Limb (tissue), 2 donors: Measurements from ENCODE around the gene MAP4K5.
"Not testable (repeated sequence)": the region's sequence is repeated elsewhere in the genome, so short reads cannot be mapped to it uniquely, and the experiment has no call there.

ENCODE experiments used
- DNase-seq, 2 donors: peaks; one replicate each; pipeline ENCODE4 v3.0.0-alpha.2; 2016; ENCODE audit errors: extremely low spot score in 2 of 2

The MAP4K5 gene

GRCh38 chr14:50532502-50533240, at the start of gene MAP4K5:
Gene MAP4K5 (minus strand): TSS chr14:50532569. CDS start chr14:50532049, 520 bp downstream.
- peak; percentile 89 to 94 for DNase-seq

GRCh38 chr14:50578433-50578832, 46.1 kb upstream of the MAP4K5 start:
- no peak for DNase-seq

GRCh38 chr14:50577982-50578381, 45.6 kb upstream of the MAP4K5 start:
- no peak for DNase-seq

- no peak for DNase-seq
Measured at GRCh38 chr14:50575769-50576168, 43.4 kb upstream of the MAP4K5 start.

- no peak for DNase-seq
Measured at GRCh38 chr14:50573862-50574261, 41.5 kb upstream of the MAP4K5 start.

DNA sequence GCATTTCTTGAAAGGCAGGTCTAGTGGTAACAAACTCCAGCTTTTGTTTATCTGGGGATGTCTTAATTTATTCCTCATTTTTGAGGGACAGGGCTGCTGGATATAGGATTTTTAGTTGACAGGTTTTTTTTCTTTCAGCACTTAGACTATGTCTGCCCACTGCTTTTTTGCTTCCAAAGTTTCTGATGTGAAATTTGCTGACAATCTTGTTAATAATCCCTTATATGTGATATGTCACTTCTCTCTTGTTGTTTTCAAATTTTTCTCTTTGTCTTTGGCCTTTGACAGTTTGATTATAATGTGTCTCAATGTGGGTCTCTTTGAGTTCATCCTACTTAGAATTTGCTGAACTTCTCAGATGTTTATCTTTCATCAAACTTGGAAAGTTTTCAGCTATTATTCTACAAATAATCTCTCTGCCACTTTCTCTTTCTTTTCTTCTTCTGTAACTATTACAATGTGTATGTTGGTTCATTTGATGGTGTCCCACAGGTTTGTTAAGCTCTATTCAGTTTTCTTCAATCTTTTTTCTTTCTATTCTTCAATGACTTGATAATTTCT, 37.4 kb upstream of the MAP4K5 start:
- DNase-seq, result no peak

DNA sequence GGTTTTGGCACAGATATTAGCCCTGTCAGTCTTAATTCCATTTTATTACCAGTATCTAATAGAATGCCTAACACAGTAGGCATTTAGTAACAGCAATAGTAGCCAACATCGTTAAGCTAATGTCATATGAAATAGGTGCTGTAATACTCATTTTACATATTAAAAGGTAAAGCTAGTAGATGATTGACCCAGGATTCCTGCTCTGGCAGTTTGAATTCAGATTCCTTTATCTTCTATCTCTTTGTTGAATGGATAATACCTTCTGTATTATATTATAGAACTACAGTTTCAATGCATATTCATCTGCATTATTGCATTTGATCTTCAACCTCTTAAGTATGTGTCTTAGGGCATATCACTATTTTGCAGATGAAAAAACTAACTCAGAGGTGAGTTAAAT, 30.5 kb upstream of the MAP4K5 start:
- DNase-seq, result no peak

DNA sequence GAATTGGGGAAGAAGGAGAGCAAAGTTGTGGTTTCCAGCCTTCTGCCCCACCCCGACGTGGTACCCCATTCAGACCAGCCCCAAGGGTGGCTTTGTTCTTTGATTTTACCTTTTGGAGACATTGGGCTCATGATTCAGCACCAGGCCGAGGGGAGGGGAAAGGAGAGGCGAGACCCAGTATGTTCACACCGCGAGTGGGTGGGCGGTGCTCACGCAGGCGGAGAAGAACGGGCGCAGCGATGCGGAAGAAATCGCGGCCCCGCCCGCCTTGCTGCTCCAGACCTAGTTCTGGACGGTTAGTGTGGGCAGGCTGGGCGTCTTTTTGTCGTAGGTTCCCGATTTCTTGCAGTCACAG, 28.5 kb upstream of the MAP4K5 start:
- DNase-seq, result peak; percentile 50 to 82

GRCh38 chr14:50559990-50560930, 27.9 kb upstream of the MAP4K5 start, which contains the start of gene ATL1:
Gene ATL1 (plus strand): TSS chr14:50560145. CDS start chr14:50560266, 121 bp downstream.
- peak; percentile 44 to 90 for DNase-seq

DNA sequence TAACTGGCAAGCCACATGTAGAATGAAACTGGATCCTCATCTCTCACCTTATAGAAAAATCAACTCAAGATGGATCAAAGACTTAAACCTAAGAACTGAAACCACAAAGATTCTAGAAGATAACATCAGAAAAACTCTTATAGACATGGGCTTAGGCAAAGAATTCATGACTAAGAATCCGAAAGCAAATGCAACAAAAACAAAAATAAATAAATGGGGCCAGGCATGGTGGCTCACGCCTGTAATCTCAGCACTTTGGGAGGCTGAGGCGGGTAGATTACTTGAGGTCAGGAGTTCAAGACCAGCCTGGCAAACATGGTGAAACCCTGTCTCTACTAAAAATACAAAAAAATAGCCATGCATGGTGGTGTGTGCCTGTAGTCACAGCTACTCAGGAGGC, 20.4 kb upstream of the MAP4K5 start:
- not testable (repeated sequence) for DNase-seq

DNA sequence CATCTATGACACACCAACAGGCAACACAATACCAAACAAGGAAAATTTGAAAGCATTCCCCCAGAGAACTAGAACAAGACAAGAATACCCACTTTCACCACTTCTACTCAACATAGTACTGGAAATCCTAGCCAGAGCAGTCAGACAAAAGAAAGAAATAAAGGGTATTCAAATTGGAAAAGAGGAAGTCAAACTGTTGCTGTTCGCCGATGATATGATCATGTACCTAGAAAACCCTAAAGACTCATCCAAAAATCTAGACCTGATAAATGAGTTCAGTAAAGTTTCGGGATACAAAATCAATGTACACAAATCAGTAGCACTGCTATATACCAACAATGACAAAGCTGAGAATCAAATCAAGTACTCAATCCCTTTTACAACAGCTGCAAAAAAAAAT, 19.5 kb upstream of the MAP4K5 start:
- DNase-seq, result no peak

DNA sequence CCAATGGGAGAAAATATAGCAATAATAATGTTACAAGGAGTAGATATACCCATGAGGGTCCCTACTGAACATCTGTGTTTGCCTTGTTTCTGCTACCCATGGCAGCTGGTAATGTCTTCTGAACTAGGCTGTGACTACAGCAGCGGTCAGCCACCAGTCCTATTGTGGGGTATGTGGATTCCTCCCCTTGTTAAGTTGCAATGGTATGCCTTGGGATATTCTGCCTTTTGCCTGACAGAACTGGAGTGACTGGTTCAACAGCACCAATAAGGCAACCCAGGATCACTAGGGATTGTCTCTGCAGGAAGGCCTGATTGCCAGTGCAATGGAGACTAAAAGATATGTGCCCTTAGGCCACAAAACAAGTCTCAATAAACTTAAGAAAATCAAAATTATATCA, 17.9 kb upstream of the MAP4K5 start:
- no peak for DNase-seq

DNA sequence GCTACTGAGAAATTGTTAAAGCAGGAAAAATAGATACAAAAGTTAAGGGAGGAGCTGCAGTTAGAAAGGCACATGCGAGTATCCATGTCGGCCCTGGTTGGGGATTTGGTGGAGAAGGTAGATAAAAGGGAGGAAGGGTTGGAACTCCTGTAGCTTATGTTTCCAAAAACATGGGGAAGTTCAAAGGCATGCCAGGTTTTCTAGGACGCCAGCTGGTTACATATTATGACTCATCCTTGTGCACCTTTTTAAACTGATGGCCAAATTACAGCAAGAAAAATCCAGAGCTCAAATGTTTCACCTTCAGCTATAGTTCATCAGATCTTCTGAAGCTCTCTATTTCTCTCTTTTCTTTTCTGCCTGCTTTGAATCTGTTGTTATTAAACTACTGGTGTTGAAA, 13.2 kb upstream of the MAP4K5 start:
- DNase-seq, result no peak

GRCh38 chr14:50544911-50545310, 12.5 kb upstream of the MAP4K5 start:
- DNase-seq, result no peak

- DNase-seq, result no peak
Measured at GRCh38 chr14:50542941-50543418, 10.6 kb upstream of the MAP4K5 start.

- no peak for DNase-seq
Measured at GRCh38 chr14:50541159-50541567, 8.8 kb upstream of the MAP4K5 start.

DNA sequence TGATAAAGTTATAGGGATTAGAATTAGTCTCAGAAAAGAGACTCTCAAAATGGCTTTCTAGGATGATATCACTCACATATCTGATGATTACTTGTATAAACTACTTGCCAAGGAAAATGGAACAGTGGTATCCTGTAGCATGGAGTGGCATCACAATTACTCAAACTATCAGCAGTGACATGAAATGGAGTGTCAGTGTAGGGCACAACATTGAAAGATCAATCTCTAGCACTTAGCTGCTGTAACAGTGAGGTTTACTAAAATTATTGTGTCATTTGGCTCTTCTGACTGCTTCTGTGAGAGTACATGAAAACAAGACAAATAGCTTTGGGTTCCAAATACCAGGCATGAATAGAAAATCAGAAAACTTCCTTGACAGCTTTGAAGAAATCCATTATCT, 6.7 kb upstream of the MAP4K5 start:
- no peak for DNase-seq

DNA sequence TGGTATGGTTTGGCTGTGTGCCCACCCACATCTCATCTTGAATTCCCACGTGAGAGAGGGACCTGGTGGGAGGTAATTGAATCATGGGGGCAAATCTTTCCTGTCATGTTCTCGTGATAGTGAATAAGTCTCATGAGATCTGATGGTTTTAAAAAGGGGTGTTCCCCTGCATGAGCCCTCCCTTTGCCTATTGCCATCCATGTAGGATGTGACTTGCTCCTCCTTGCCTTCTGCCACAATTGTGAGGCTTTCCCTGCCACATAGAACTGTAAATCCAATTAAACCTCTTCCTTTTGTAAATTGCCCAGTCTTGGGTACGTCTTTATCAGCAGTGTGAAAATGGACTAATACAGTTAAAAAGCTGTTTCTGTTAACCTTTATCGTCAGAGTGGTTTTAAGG, 5.7 kb upstream of the MAP4K5 start:
- DNase-seq, result not testable (repeated sequence)

- DNase-seq, result no peak
Measured at GRCh38 chr14:50534997-50535396, 2.6 kb upstream of the MAP4K5 start.

DNA sequence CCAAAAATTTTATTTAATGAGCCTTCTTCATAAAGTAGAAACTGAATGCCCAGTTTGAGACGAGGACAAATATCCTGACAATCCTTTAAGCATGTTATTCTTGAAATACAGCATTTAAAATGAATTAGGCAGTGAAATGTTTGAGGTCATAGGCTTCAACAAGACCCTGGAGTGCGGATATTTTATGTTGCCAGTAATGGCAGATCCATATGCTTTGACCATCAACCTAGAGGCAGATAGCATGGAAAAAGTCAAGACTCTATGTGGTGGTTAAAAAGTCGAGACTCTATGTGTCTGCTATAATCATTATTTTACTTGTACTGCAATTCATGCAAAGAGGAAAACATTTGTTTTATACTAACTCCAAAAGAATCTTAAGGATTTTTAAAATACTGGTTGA, 2.0 kb upstream of the MAP4K5 start:
- DNase-seq, result peak in 1 of 2 donors; percentile 51

DNA sequence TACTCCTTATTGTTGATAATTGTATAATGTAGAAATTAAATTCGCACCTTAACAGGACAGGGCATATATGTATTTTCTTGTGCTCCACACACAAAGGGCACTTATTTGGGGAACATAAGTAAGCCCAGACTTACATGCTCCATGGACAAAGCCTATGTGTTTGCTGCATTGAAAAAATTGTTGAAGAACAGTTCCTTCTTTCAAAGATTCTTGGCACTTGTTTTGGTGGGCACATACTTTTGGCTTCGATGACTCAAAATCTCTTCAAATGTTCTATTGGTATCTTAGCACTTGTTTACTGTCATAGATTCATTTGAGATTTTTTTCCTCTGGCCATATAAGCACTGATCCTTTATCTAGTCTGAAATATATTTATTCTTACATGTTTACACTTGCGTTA, 1.4 kb upstream of the MAP4K5 start:
- peak in 1 of 2 donors; percentile 21 for DNase-seq

- no peak for DNase-seq
Measured at GRCh38 chr14:50533241-50533705, 904 bp upstream of the MAP4K5 start.
